ENCODE data around the gene MCM3AP. TPM values are rescaled to one million over a fixed set of nuclear protein-coding genes. Genes with fewer than 3 reads are reported as not detected.

MCM3AP gene
- total and polyA plus RNA-seq, 9 of the 15 experiments (the other 6 are each of a cell fraction or from before 2014, with no cell fraction given), result 6.5 to 179 (median 69.6) TPM

DNA sequence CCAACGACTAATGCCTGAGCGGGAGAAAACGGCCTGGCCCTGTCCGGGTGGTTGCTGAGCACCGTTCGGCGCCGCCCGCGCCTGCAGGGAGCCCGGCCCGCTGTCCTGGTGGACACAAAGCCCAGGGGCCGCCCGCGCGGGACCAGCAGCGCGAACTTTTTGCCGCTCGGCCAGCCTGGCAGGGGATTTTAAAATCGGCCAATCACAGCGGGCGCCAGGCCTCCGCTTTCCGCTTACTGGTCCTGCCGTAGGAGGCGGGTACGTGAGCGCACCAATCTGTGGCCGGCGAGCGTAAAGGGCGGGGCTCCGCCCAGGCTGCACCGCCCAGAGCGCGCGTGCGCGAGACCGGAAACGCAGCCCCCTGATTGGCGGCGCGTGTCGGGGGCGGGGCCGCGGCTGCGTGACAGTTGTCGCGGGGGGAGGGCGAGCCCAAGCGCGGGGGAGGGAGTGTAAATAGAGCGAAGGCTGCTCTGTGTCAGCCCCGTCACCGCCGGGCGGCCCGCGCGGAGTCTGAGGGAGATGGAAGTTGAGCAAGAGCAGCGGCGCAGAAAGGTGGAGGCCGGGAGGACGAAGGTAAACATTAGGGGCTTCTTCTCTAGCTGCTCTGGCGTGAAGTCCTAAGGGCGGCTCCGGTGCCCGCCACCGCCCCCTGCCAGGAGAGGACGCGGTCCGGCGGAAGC is 38.4 kb upstream of the MCM3AP start, which contains the start of the genes C21orf58 and PCNT:
Gene C21orf58, minus strand, starts transcription at position 161 of the 680 bp plus-strand sequence. CDS start 1,132 bp downstream, outside the sequence.
Gene PCNT, plus strand, starts transcription at position 447 of the 680 bp plus-strand sequence. Its CDS starts 73 bp downstream, at position 520.
- intact Hi-C loops (cut with micrococcal nuclease), result loop anchor here (1.0 to 2.0 kb wide), 2 partner anchors 38 to 95 kb away; partner anchors contain the start of genes LSS and YBEY
- WGBS (ENCODE audit: insufficient coverage, low coverage, missing lambda C conversion rate), result under 1% methylated on average over 59 of the region's 76 CpGs
- H3K4me2 ChIP-seq (ENCODE audit: insufficient read depth, low read length), result peak within 1 kb of the TSS; percentile 92
- peak within 1 kb of the TSS; percentile 89 for H3K4me3 ChIP-seq
- ChIA-PET POLR2A (interaction anchor here (0.8 to 1.8 kb wide), 10 partner anchors 10 to 375 kb away, joined by 3 to 12 read pairs (median 4); partner anchors contain the start of gene LSS), CTCF (ENCODE audit: low intra/inter-chr PET ratio) (no interaction called here)
- H2AFZ ChIP-seq (ENCODE audit: low read depth, low read length), result peak within 1 kb of the TSS; percentile 73
- peak; percentile 84 for ATAC-seq
- in situ Hi-C loops (cut with MboI), result no loop called here
- peaks cover 22% of the 10 kb centered on the region for H4K20me1 ChIP-seq (replicated peaks; ENCODE audit: control insufficient read depth, insufficient read depth, low read length)
- no peaks in the 10 kb centered on the region for H3K9me3 ChIP-seq (replicated peaks; ENCODE audit: control insufficient read depth, insufficient read depth, low read depth, low read length)
- peak within 1 kb of the TSS; percentile 99 for H3K27ac ChIP-seq (ENCODE audit: extremely low read depth, low read depth, low read length)
- peaks cover 85% of the 10 kb centered on the region for H3K79me2 ChIP-seq (ENCODE audit: control insufficient read depth, insufficient read depth, low read length)
- no peaks in the 10 kb centered on the region for H3K9me1 ChIP-seq (ENCODE audit: control insufficient read depth, insufficient read depth, low read length)
- peaks cover 32 to 57% of the 10 kb centered on the region in 2 experiments; a peak in 4 of 5 replicates for H3K4me1 ChIP-seq (replicated peaks in 1 of 2; ENCODE audit: control insufficient read depth in 2 of 2, insufficient read depth in 2 of 2, low read length in 2 of 2)
- no peaks in the 10 kb centered on the region for H3K27me3 ChIP-seq (ENCODE audit: control insufficient read depth in 2 of 2, insufficient read depth in 2 of 2, low read length in 2 of 2)
- peak; percentile 84 for FAIRE-seq
- no TSS peak for BruUV-seq (replicated peaks)
- H3K36me3 ChIP-seq (ENCODE audit: control insufficient read depth, insufficient read depth, low read length), result peaks cover 44% of the 10 kb centered on the region
- H3K9ac ChIP-seq (ENCODE audit: insufficient read depth in 1 of 2, low read depth in 2 of 2, low read length in 2 of 2), result peak within 1 kb of the TSS; percentile 99 to 100
- peak; percentile 98 to 100 (median 99) for DNase-seq (ENCODE audit: extremely low read depth in 1 of 4, low spot score in 3 of 4)
- TF ChIP-seq, protein P1, sequence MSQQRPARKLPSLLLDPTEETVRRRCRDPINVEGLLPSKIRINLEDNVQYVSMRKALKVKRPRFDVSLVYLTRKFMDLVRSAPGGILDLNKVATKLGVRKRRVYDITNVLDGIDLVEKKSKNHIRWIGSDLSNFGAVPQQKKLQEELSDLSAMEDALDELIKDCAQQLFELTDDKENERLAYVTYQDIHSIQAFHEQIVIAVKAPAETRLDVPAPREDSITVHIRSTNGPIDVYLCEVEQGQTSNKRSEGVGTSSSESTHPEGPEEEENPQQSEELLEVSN (IDR thresholded peaks at IDR 0.05; ENCODE audit: borderline replicate concordance in 1 of 2, extremely low read depth in 1 of 2, insufficient read depth in 1 of 2, insufficient read length in 1 of 2, low read depth in 1 of 2, low read length in 1 of 2, poor library complexity in 1 of 2, severe bottlenecking in 1 of 2), result peak; percentile 76 to 89
- TF ChIP-seq BHLHE40 (IDR thresholded peaks at IDR 0.05; ENCODE audit: low read length) (peak; percentile 86), ZNF347 (CRISPR knock-in tag; IDR thresholded peaks at IDR 0.05; ENCODE audit: low read depth) (no peak), TRIM24 (IDR thresholded peaks at IDR 0.05) (peak in 1 of 2 experiments; percentile 22; a peak in 3 of 4 replicates), MTA3 (IDR thresholded peaks at IDR 0.05; ENCODE audit: borderline replicate concordance) (peak; percentile 63; the same call in 1 of the 2 replicates), ZNF146 (CRISPR knock-in tag; IDR thresholded peaks at IDR 0.05; ENCODE audit: unreplicated experiment) (no peak), MCM3 (IDR thresholded peaks at IDR 0.05) (no peak), SOX6 (IDR thresholded peaks at IDR 0.05) (peak; percentile 7; the same call in 1 of the 2 replicates), NRF1 (conservative IDR thresholded peaks at IDR 0.05 in 1 of 2, IDR thresholded peaks at IDR 0.05 in 1 of 2) (peak; percentile 96), FOXA3 (CRISPR knock-in tag; conservative IDR thresholded peaks at IDR 0.05 in 1 of 2, IDR thresholded peaks at IDR 0.05 in 1 of 2) (peak; percentile 96 to 99), FOSL1 (tag; conservative IDR thresholded peaks at IDR 0.05) (peak; percentile 38; the same call in 1 of the 2 replicates), SP1 (CRISPR knock-in tag; IDR thresholded peaks at IDR 0.05) (peak; percentile 97), RNF2 (IDR thresholded peaks at IDR 0.05) (peak; percentile 58; the same call in 1 of the 2 replicates), ZNF583 (CRISPR knock-in tag; IDR thresholded peaks at IDR 0.05) (peak; percentile 28; the same call in 1 of the 2 replicates), C11orf30 (IDR thresholded peaks at IDR 0.05; ENCODE audit: low read depth) (peak; percentile 40), CEBPG (CRISPR knock-in tag; IDR thresholded peaks at IDR 0.05) (peak; percentile 62), CEBPG (tag; conservative IDR thresholded peaks at IDR 0.05 in 1 of 2, IDR thresholded peaks at IDR 0.05 in 1 of 2) (no peak)
- TF ChIP-seq, protein P2, sequence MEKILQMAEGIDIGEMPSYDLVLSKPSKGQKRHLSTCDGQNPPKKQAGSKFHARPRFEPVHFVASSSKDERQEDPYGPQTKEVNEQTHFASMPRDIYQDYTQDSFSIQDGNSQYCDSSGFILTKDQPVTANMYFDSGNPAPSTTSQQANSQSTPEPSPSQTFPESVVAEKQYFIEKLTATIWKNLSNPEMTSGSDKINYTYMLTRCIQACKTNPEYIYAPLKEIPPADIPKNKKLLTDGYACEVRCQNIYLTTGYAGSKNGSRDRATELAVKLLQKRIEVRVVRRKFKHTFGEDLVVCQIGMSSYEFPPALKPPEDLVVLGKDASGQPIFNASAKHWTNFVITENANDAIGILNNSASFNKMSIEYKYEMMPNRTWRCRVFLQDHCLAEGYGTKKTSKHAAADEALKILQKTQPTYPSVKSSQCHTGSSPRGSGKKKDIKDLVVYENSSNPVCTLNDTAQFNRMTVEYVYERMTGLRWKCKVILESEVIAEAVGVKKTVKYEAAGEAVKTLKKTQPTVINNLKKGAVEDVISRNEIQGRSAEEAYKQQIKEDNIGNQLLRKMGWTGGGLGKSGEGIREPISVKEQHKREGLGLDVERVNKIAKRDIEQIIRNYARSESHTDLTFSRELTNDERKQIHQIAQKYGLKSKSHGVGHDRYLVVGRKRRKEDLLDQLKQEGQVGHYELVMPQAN (IDR thresholded peaks at IDR 0.05; ENCODE audit: borderline replicate concordance), result peak; percentile 84
- TF ChIP-seq, protein P3, sequence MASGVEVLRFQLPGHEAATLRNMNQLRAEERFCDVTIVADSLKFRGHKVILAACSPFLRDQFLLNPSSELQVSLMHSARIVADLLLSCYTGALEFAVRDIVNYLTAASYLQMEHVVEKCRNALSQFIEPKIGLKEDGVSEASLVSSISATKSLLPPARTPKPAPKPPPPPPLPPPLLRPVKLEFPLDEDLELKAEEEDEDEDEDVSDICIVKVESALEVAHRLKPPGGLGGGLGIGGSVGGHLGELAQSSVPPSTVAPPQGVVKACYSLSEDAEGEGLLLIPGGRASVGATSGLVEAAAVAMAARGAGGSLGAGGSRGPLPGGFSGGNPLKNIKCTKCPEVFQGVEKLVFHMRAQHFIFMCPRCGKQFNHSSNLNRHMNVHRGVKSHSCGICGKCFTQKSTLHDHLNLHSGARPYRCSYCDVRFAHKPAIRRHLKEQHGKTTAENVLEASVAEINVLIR (CRISPR knock-in tag; IDR thresholded peaks at IDR 0.05), result peak; percentile 29; the same call in 1 of the 2 replicates

Measured in K562 (cell line).